Measurements from ENCODE around the gene ZFHX3.

DNA sequence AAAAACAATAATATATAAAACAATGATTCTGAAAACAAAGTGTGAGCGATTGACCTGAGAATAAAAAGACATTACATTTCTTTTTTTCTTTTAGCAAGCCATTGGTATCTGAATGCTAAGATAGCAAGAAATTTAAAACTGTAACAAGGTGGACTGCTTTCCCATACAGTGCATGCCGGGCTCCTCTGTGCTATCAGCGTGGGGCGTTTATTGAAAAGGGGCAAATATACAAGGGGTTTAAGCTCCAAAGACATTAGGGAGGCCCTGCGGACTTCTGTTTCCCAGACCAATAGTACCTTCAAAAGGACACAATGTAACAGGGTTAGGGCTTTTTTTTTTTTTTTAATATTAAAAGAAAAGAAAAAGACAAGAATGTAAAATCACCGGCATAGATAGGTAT is 261.3 kb downstream of the ZFHX3 start:
- TF ChIP-seq, protein P1, sequence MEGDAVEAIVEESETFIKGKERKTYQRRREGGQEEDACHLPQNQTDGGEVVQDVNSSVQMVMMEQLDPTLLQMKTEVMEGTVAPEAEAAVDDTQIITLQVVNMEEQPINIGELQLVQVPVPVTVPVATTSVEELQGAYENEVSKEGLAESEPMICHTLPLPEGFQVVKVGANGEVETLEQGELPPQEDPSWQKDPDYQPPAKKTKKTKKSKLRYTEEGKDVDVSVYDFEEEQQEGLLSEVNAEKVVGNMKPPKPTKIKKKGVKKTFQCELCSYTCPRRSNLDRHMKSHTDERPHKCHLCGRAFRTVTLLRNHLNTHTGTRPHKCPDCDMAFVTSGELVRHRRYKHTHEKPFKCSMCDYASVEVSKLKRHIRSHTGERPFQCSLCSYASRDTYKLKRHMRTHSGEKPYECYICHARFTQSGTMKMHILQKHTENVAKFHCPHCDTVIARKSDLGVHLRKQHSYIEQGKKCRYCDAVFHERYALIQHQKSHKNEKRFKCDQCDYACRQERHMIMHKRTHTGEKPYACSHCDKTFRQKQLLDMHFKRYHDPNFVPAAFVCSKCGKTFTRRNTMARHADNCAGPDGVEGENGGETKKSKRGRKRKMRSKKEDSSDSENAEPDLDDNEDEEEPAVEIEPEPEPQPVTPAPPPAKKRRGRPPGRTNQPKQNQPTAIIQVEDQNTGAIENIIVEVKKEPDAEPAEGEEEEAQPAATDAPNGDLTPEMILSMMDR (IDR thresholded peaks at IDR 0.05; ENCODE audit: poor library complexity, severe bottlenecking): no peak
- TF ChIP-seq RAD21 (conservative IDR thresholded peaks at IDR 0.05): no peak
- no peak for TF ChIP-seq TAF1 (IDR thresholded peaks at IDR 0.05; ENCODE audit: low read depth)
- TF ChIP-seq EP300 (conservative IDR thresholded peaks at IDR 0.05; ENCODE audit: poor library complexity, severe bottlenecking): no peak
- TF ChIP-seq POLR2AphosphoS5 (IDR thresholded peaks at IDR 0.05): no peak
- no peak for TF ChIP-seq EZH2 (IDR thresholded peaks at IDR 0.05; ENCODE audit: borderline replicate concordance, insufficient read depth, low read length, poor library complexity, severe bottlenecking)

Data from neural cell (in vitro differentiated cells).